GM23338 (cell line): ENCODE measurements around the gene HOXA2. TPM values are rescaled to one million over a fixed set of nuclear protein-coding genes. Genes with fewer than 3 reads are reported as not detected.
A peak's percentile ranks its signal among the peaks of the same experiment; 100 is the strongest.

Source experiments
- ATAC-seq: fragments of 200-7000 bp; cut with Tn5 transposase; 3 replicates; pipeline ENCODE4 v1.9.1; 2020
- DNase-seq: peaks from one replicate; pipeline ENCODE4 v3.0.0-alpha.2; 2015; ENCODE audit warnings: low spot score
- H2AFZ ChIP-seq: fragments of 200-600 bp; sonication (generic); 2 replicates; pipeline ENCODE4 v1.8.0; 2016; ENCODE audit warnings: antibody characterized with exemption, mild to moderate bottlenecking, moderate library complexity
- H3F3A ChIP-seq: fragments of 200-600 bp; sonication (generic); replicated peaks from 2 replicates; pipeline ENCODE4 v1.8.0; 2017; ENCODE audit warnings: antibody characterized with exemption, mixed run types, low read depth
- H3K27ac ChIP-seq: fragments of 200-600 bp; sonication (generic); 2 replicates; pipeline ENCODE4 v1.6.1; 2016; ENCODE audit warnings: low read depth
- H3K27me3 ChIP-seq: fragments of 200-600 bp; sonication (generic); 2 replicates; pipeline ENCODE4 v1.8.0; 2016; ENCODE audit warnings: mild to moderate bottlenecking, mixed run types, moderate library complexity; ENCODE audit not compliant: insufficient read depth
- H3K36me3 ChIP-seq: fragments of 200-600 bp; sonication (generic); 2 replicates; pipeline ENCODE4 v1.8.0; 2016; ENCODE audit warnings: mild to moderate bottlenecking; ENCODE audit not compliant: insufficient read depth
- H3K4me1 ChIP-seq: fragments of 200-600 bp; sonication (generic); 2 replicates; pipeline ENCODE4 v1.8.0; 2016; ENCODE audit warnings: mild to moderate bottlenecking, moderate library complexity; ENCODE audit not compliant: insufficient read depth
- H3K4me2 ChIP-seq: fragments of 200-600 bp; sonication (generic); 2 replicates; pipeline ENCODE4 v1.7.1; 2017; ENCODE audit warnings: mixed run types
- H3K4me3 ChIP-seq: fragments of 200-600 bp; sonication (generic); 2 replicates; pipeline ENCODE4 v1.6.1; 2016; ENCODE audit warnings: mixed run types
- H3K79me2 ChIP-seq: fragments of 200-600 bp; sonication (generic); replicated peaks from 2 replicates; pipeline ENCODE4 v1.8.0; 2017; ENCODE audit warnings: mild to moderate bottlenecking; ENCODE audit not compliant: insufficient read depth
- H3K9me2 ChIP-seq: fragments of 200-600 bp; sonication (generic); 2 replicates; pipeline ENCODE4 v1.8.0; 2017; ENCODE audit not compliant: insufficient read depth
- H4K20me1 ChIP-seq: fragments of 200-600 bp; sonication (generic); replicated peaks from 2 replicates; pipeline ENCODE4 v1.8.0; 2017; ENCODE audit warnings: mild to moderate bottlenecking; ENCODE audit not compliant: insufficient read depth
- H3K27ac Mint-ChIP-seq: 2 replicates; pipeline ENCODE4 v1.8.0; 2020; ENCODE audit warnings: inconsistent platforms, mild to moderate bottlenecking, moderate library complexity, mixed read lengths
- H3K27me3 Mint-ChIP-seq: 3 replicates; pipeline ENCODE4 v1.8.0; 2022; ENCODE audit warnings: low read depth, mild to moderate bottlenecking, moderate library complexity, mixed read lengths, inconsistent platforms; ENCODE audit not compliant: insufficient read depth, poor library complexity
- H3K36me3 Mint-ChIP-seq: 3 replicates; pipeline ENCODE4 v1.8.0; 2021; ENCODE audit warnings: low read depth, mild to moderate bottlenecking, inconsistent platforms, moderate library complexity, mixed read lengths
- H3K4me1 Mint-ChIP-seq: 3 replicates; pipeline ENCODE4 v1.8.0; 2020; ENCODE audit warnings: mild to moderate bottlenecking, inconsistent platforms, mixed read lengths
- H3K4me3 Mint-ChIP-seq: 3 replicates; pipeline ENCODE4 v1.8.0; 2021; ENCODE audit warnings: moderate library complexity, mild to moderate bottlenecking, inconsistent platforms, mixed read lengths
- H3K9me3 Mint-ChIP-seq: 3 replicates; pipeline ENCODE4 v1.8.0; 2020; ENCODE audit warnings: moderate library complexity, mild to moderate bottlenecking, inconsistent platforms, mixed read lengths
- CREB1 ChIP-seq: fragments of 250-450 bp; sonication (Bioruptor Pico); IDR thresholded peaks from 2 replicates; pipeline ENCODE4 v1.5.0; 2020; ENCODE audit warnings: low read depth, mild to moderate bottlenecking, moderate library complexity
- EZH2 ChIP-seq: fragments of 200-600 bp; sonication (generic); IDR thresholded peaks from one replicate; pipeline ENCODE4 v1.8.0; 2017; ENCODE audit warnings: antibody characterized with exemption, mild to moderate bottlenecking, low read depth; ENCODE audit not compliant: unreplicated experiment
- EZH2phosphoT487 ChIP-seq: fragments of 200-600 bp; sonication (generic); IDR thresholded peaks from one replicate; pipeline ENCODE4 v1.8.1; 2018; ENCODE audit warnings: antibody characterized with exemption; ENCODE audit not compliant: unreplicated experiment
- NANOG ChIP-seq: IDR thresholded peaks from 2 replicates; pipeline ENCODE4 v1.6.1; 2016; ENCODE audit warnings: antibody characterized with exemption, borderline replicate concordance
- POLR2AphosphoS5 ChIP-seq: IDR thresholded peaks from 2 replicates; pipeline ENCODE4 v1.6.1; 2016; ENCODE audit warnings: antibody characterized with exemption, low read depth
- STAT1 ChIP-seq: IDR thresholded peaks from one replicate; pipeline ENCODE4 v1.6.1; 2016; ENCODE audit warnings: antibody characterized with exemption; ENCODE audit not compliant: unreplicated experiment
- polyA plus RNA-seq: library from polyadenylated mRNA; unstranded; fragments of >200 nt; fragmentation: Nextera tagmentation; extraction: Ambion mirVana; gene quantifications from 2 replicates; pipeline ENCODE4 v1.2.1, GENCODE V29; 2016
- total RNA-seq: library from RNA; depleted of rRNA; stranded (reverse); fragments of >200 nt; shearing (Covaris generic); gene quantifications from 2 replicates; pipeline ENCODE4 v1.2.3, GENCODE V29; 2014
- TF ChIP-seq, protein P1 (sequence below), 2 experiments: fragments of 200-600 bp in 1 of 2; sonication (generic) in 1 of 2; conservative IDR thresholded peaks; 2 replicates each; pipeline versions ENCODE4 v1.5.1 to v1.6.1; 2016 to 2017; ENCODE audit warnings: antibody characterized with exemption in 2 of 2, low read depth in 2 of 2, mild to moderate bottlenecking in 2 of 2, moderate library complexity in 1 of 2
- TF ChIP-seq, protein P2 (sequence below): IDR thresholded peaks from one replicate; pipeline ENCODE4 v1.6.1; 2018; ENCODE audit warnings: antibody characterized with exemption; ENCODE audit not compliant: unreplicated experiment

The HOXA2 gene
- total and polyA plus RNA-seq, 2 experiments from 2014 or later = not detected

DNA sequence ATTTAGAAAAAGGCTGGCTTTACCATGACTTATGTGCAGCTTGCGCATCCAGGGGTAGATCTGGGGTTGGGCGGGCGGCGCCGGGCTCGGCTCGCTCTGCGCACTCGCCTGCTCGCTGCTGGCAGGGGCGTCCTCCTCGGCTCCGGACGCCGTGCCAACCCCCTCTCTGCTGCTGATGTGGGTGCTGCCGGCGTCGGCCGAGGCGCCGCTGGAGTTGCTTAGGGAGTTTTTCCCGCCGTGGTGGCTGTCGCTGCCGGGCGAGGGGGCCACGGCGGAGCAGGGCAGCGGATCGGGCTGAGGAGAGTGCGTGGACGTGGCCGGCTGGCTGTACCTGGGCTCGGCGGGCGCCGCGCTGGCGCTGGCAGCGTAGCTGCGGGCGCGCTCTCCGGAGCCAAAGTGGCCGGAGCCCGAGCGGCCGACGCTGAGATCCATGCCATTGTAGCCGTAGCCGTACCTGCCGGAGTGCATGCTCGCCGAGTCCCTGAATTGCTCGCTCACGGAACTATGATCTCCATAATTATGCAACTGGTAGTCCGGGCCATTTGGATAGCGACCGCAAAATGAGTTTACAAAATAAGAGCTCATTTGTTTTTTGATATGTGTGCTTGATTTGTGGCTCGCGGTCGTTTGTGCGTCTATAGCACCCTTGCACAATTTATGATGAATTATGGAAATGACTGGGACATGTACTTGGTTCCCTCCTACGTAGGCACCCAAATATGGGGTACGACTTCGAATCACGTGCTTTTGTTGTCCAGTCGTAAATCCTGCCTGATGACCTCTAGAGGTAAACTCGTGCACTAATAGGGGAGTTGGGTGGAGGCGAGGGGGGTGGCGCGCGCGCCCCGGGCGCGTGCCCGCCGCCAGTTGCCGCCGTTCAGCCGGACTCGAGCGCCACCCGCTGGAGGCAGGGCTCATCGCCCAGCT, 40.8 kb upstream of the HOXA2 start, which contains the start of gene HOXA5:
Gene HOXA5 (minus strand): TSS at position 659 of the 927 bp plus-strand sequence. CDS start 74 bp downstream, at position 585.
- Histone ChIP-seq H3K9me2 (no peaks in the 10 kb centered on the region), H3K4me1 (peaks cover 40% of the 10 kb centered on the region), H3K4me3 (peak within 1 kb of the TSS; percentile 60), H3K4me2 (peak within 1 kb of the TSS; percentile 93), H3K36me3 (no peaks in the 10 kb centered on the region), H2AFZ (peak within 1 kb of the TSS; percentile 67; the same call in 1 of the 2 replicates), H3K27ac (no peak within 1 kb of the TSS), H3K79me2 (no peaks in the 10 kb centered on the region), H3F3A (peaks cover 42% of the 10 kb centered on the region), H3K27me3 (peaks cover 100% of the 10 kb centered on the region), H4K20me1 (peaks cover 44% of the 10 kb centered on the region)
- peaks cover 100% of the 10 kb centered on the region for H3K27me3 Mint-ChIP-seq
- peak within 1 kb of the TSS; percentile 63 for H3K4me3 Mint-ChIP-seq
- H3K4me1 Mint-ChIP-seq = peaks cover 24% of the 10 kb centered on the region
- DNase-seq (peak; percentile 91), ATAC-seq (peak; percentile 36)
- H3K36me3 Mint-ChIP-seq = no peaks in the 10 kb centered on the region; the same call in 2 of the 3 replicates
- no peak within 1 kb of the TSS for H3K27ac Mint-ChIP-seq
- H3K9me3 Mint-ChIP-seq = peaks cover 26% of the 10 kb centered on the region
- peak; percentile 53 for TF ChIP-seq CREB1 (CRISPR knock-in tag)
- peak; percentile 79 for TF ChIP-seq EZH2
- TF ChIP-seq, protein P1, sequence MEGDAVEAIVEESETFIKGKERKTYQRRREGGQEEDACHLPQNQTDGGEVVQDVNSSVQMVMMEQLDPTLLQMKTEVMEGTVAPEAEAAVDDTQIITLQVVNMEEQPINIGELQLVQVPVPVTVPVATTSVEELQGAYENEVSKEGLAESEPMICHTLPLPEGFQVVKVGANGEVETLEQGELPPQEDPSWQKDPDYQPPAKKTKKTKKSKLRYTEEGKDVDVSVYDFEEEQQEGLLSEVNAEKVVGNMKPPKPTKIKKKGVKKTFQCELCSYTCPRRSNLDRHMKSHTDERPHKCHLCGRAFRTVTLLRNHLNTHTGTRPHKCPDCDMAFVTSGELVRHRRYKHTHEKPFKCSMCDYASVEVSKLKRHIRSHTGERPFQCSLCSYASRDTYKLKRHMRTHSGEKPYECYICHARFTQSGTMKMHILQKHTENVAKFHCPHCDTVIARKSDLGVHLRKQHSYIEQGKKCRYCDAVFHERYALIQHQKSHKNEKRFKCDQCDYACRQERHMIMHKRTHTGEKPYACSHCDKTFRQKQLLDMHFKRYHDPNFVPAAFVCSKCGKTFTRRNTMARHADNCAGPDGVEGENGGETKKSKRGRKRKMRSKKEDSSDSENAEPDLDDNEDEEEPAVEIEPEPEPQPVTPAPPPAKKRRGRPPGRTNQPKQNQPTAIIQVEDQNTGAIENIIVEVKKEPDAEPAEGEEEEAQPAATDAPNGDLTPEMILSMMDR (conservative IDR thresholded peaks at IDR 0.05; ENCODE audit: low read depth in 2 of 2) = peak; percentile 85 to 89
- TF ChIP-seq POLR2AphosphoS5 = no peak
- peak; percentile 68 for TF ChIP-seq EZH2phosphoT487
- TF ChIP-seq, protein P2, sequence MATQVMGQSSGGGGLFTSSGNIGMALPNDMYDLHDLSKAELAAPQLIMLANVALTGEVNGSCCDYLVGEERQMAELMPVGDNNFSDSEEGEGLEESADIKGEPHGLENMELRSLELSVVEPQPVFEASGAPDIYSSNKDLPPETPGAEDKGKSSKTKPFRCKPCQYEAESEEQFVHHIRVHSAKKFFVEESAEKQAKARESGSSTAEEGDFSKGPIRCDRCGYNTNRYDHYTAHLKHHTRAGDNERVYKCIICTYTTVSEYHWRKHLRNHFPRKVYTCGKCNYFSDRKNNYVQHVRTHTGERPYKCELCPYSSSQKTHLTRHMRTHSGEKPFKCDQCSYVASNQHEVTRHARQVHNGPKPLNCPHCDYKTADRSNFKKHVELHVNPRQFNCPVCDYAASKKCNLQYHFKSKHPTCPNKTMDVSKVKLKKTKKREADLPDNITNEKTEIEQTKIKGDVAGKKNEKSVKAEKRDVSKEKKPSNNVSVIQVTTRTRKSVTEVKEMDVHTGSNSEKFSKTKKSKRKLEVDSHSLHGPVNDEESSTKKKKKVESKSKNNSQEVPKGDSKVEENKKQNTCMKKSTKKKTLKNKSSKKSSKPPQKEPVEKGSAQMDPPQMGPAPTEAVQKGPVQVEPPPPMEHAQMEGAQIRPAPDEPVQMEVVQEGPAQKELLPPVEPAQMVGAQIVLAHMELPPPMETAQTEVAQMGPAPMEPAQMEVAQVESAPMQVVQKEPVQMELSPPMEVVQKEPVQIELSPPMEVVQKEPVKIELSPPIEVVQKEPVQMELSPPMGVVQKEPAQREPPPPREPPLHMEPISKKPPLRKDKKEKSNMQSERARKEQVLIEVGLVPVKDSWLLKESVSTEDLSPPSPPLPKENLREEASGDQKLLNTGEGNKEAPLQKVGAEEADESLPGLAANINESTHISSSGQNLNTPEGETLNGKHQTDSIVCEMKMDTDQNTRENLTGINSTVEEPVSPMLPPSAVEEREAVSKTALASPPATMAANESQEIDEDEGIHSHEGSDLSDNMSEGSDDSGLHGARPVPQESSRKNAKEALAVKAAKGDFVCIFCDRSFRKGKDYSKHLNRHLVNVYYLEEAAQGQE = no peak

DNA sequence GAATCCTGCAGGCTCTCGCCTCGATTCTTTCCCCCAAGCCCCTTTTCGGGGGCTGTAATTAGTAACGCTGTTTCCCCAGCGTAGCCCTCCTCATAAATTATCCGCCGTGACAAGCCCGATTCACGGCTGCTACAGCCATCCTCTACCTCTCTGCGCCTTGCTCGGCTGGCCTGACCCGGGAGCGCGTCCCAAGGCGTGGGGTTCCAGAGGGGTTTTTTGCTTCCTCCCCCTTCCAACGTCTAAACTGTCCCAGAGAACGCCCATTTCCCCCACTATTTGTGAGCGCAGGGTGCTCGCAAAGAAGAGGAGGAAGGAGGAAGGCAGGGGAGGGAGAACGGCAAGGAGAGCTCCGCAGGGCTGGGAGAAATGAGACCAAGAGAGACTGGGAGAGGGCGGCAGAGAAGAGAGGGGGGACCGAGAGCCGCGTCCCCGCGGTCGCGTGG, 40.1 kb upstream of the HOXA2 start:
- H3K27me3 ChIP-seq = peaks cover 100% of the 10 kb centered on the region
- H3K4me1 ChIP-seq = peaks cover 36% of the 10 kb centered on the region
- H2AFZ ChIP-seq = peak overlapping the region; percentile 67; the same call in 1 of the 2 replicates
- H3K4me2 ChIP-seq = peak overlapping the region; percentile 93
- no peak overlapping the region for H3K27ac ChIP-seq
- DNase-seq (no peak), ATAC-seq (no peak; the same call in 2 of the 3 replicates)
- H3K79me2 ChIP-seq = no peaks in the 10 kb centered on the region
- peaks cover 48% of the 10 kb centered on the region for H4K20me1 ChIP-seq
- no peaks in the 10 kb centered on the region for H3K36me3 ChIP-seq
- H3K4me3 ChIP-seq = peak overlapping the region; percentile 60
- Mint-ChIP-seq H3K27me3 (peaks cover 100% of the 10 kb centered on the region), H3K4me3 (peak overlapping the region; percentile 63), H3K27ac (no peak overlapping the region), H3K4me1 (peaks cover 21% of the 10 kb centered on the region), H3K36me3 (no peaks in the 10 kb centered on the region; the same call in 2 of the 3 replicates), H3K9me3 (peaks cover 22% of the 10 kb centered on the region; the same call in 2 of the 3 replicates)
- H3K9me2 ChIP-seq = no peaks in the 10 kb centered on the region
- TF ChIP-seq EZH2 = peak; percentile 98
- TF ChIP-seq NANOG = no peak
- no peak for TF ChIP-seq STAT1
- TF ChIP-seq POLR2AphosphoS5 = no peak
- H3F3A ChIP-seq = peaks cover 41% of the 10 kb centered on the region
